ENCODE measurements around the gene WRAP53.

DNA sequence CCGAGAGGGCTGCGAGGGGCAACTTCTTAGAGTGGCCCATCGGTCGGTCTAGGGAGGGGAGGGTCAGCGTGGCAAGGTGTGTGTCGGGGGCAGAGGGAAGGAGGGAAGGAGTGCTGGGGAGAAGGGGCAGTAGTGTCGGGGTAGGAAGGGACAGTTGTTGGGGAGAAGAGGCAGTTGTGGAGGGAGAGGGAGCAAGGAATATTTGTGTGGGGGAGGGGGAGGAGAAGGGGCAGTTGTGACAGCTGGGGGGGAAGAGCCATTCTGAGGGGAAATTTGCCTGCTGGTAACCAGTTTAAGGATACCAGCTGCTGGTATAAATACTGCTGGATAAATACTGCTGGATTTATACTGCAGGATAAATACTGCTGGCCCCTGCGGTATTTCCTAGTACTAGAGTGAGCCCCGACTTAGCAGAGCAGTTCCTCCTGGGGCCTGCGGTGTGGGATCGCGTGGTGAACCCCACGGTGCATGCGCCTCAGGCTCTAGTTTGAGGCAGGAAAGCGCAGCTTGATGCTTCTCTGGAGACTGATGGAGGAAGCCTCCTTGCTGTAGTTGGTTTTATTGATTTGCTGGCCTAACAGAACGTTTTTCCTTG lies 29.6 kb downstream of the WRAP53 start:
- TF ChIP-seq, protein P1, sequence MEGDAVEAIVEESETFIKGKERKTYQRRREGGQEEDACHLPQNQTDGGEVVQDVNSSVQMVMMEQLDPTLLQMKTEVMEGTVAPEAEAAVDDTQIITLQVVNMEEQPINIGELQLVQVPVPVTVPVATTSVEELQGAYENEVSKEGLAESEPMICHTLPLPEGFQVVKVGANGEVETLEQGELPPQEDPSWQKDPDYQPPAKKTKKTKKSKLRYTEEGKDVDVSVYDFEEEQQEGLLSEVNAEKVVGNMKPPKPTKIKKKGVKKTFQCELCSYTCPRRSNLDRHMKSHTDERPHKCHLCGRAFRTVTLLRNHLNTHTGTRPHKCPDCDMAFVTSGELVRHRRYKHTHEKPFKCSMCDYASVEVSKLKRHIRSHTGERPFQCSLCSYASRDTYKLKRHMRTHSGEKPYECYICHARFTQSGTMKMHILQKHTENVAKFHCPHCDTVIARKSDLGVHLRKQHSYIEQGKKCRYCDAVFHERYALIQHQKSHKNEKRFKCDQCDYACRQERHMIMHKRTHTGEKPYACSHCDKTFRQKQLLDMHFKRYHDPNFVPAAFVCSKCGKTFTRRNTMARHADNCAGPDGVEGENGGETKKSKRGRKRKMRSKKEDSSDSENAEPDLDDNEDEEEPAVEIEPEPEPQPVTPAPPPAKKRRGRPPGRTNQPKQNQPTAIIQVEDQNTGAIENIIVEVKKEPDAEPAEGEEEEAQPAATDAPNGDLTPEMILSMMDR (IDR thresholded peaks at IDR 0.05): no peak
- TF ChIP-seq POLR2A (IDR thresholded peaks at IDR 0.05) (no peak), EP300 (IDR thresholded peaks at IDR 0.05) (no peak)
